ENCODE data around the gene OR2C1.

The OR2C1 gene

DNA sequence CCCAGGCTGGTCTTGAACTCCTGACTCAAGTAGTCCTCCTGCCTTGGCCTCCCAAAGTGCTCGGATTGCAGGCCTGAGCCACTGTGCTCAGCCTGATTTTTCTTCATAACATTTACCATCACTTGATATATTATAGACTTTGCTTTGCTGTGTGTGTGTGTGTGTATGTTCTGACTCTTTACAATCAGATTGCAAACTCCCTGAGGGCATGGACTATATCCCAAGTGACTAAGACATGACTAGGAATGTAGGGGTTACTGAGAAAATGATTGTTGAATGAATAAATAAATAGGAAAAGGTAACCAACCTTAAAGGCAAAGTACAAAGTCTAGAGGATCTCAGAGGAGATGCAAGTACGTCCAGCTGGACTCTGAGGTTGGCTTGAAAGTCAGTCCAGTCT, 9.6 kb upstream of the OR2C1 start:
- Histone ChIP-seq H3K4me1 (ENCODE audit: control insufficient read depth, insufficient read depth, low read length) (no peaks in the 10 kb centered on the region), H3K27ac (ENCODE audit: extremely low read depth, low read depth, low read length) (no peak overlapping the region), H3K9me3 (ENCODE audit: control insufficient read depth, insufficient read depth, low read depth, low read length) (no peaks in the 10 kb centered on the region), H3K36me3 (ENCODE audit: control insufficient read depth in 2 of 2, insufficient read depth in 1 of 2, low read length in 2 of 2) (no peaks in the 10 kb centered on the region), H3K4me3 (ENCODE audit: low read depth, low read length) (no peak overlapping the region)
- POLR2A ChIA-PET = no interaction called here
- no peak for TF ChIP-seq IKZF3 (tag by site-specific recombination; IDR thresholded peaks at IDR 0.05)
- TF ChIP-seq GLI2 (tag by site-specific recombination; IDR thresholded peaks at IDR 0.05; ENCODE audit: borderline replicate concordance, low read depth) = no peak
- CTCF ChIA-PET = interaction anchor here (0.6 kb wide), 1 partner anchor 154 kb away, joined by 5 read pairs; no protein-coding TSS in a partner anchor

DNA sequence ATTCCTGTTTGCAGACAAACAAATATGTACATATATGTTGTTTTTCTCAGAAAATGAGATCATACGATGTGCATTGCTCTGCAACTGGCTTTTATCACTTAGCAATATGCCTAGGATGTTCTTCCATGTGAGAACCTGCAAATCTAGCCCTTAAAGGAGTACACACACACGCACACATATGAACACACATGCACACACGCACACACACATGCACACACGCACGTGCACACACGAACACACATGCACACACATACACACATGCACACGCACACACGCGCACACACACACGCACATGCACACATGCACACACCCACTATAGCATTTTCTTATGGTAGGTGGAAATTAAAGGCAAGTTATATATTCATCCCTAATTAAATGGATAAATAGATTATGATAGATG, 8.1 kb upstream of the OR2C1 start:
- ChIA-PET POLR2A (no interaction called here), CTCF (no interaction called here)
- no peak for TF ChIP-seq ZNF140 (tag by site-specific recombination; IDR thresholded peaks at IDR 0.05)
- TF ChIP-seq, protein P1, sequence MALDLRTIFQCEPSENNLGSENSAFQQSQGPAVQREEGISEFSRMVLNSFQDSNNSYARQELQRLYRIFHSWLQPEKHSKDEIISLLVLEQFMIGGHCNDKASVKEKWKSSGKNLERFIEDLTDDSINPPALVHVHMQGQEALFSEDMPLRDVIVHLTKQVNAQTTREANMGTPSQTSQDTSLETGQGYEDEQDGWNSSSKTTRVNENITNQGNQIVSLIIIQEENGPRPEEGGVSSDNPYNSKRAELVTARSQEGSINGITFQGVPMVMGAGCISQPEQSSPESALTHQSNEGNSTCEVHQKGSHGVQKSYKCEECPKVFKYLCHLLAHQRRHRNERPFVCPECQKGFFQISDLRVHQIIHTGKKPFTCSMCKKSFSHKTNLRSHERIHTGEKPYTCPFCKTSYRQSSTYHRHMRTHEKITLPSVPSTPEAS (tag by site-specific recombination; IDR thresholded peaks at IDR 0.05) = peak; percentile 83
- no peak for TF ChIP-seq GLIS2 (tag by site-specific recombination; IDR thresholded peaks at IDR 0.05)
- no peak for TF ChIP-seq ZNF2 (tag by site-specific recombination; IDR thresholded peaks at IDR 0.05)
- TF ChIP-seq ZNF174 (tag by site-specific recombination; IDR thresholded peaks at IDR 0.05) = no peak
- no peak overlapping the region for H3K4me3 ChIP-seq (ENCODE audit: low read depth, low read length)
- H3K36me3 ChIP-seq (ENCODE audit: control insufficient read depth in 2 of 2, insufficient read depth in 1 of 2, low read length in 2 of 2) = no peaks in the 10 kb centered on the region
- no peaks in the 10 kb centered on the region for H3K9me3 ChIP-seq (ENCODE audit: control insufficient read depth, insufficient read depth, low read depth, low read length)
- no peaks in the 10 kb centered on the region for H3K4me1 ChIP-seq (ENCODE audit: control insufficient read depth, insufficient read depth, low read length)
- H3K27ac ChIP-seq (ENCODE audit: extremely low read depth, low read depth, low read length) = no peak overlapping the region

DNA sequence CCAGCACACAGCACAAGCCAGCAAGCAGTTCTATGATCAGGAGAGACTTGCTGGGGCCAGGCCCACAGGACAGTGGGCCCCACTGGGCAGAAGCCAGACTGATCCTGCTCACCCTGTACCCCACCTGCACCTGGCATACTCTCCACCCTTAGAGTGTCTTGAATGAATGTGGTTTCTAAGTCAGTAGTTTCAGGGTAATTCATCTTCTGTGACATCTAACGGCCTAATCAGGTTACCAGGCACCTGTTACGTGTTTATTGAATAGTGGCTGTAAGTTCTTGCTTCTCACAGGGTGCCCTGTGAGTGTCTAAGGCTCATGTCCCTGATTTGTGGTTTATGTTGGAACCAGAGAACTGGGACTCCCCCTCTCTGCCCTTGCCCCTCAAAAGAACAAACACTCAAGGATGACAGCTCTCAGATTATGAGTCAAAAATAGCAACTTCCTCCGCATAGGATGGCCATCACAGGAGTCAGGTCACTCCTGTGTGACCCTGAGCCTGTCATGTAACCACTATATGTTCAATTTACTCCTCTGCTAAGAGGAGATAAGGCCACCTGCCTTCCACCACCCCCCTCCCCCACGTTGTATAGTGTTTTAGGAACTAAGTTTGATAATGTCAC, 7.0 kb upstream of the OR2C1 start:
- no peak overlapping the region for H3K4me3 ChIP-seq (ENCODE audit: low read depth, low read length)

More for the DNA sequence above, 7.0 kb upstream of the OR2C1 start:
- CTCF ChIA-PET = no interaction called here
- Histone ChIP-seq H3K36me3 (ENCODE audit: control insufficient read depth in 2 of 2, insufficient read depth in 1 of 2, low read length in 2 of 2) (no peaks in the 10 kb centered on the region), H3K27ac (ENCODE audit: extremely low read depth, low read depth, low read length) (no peak overlapping the region), H3K9me3 (ENCODE audit: control insufficient read depth, insufficient read depth, low read depth, low read length) (no peaks in the 10 kb centered on the region), H3K4me1 (ENCODE audit: control insufficient read depth, insufficient read depth, low read length) (no peaks in the 10 kb centered on the region)
- TF ChIP-seq OSR2 (tag by site-specific recombination; IDR thresholded peaks at IDR 0.05) = no peak
- TF ChIP-seq, protein P2, sequence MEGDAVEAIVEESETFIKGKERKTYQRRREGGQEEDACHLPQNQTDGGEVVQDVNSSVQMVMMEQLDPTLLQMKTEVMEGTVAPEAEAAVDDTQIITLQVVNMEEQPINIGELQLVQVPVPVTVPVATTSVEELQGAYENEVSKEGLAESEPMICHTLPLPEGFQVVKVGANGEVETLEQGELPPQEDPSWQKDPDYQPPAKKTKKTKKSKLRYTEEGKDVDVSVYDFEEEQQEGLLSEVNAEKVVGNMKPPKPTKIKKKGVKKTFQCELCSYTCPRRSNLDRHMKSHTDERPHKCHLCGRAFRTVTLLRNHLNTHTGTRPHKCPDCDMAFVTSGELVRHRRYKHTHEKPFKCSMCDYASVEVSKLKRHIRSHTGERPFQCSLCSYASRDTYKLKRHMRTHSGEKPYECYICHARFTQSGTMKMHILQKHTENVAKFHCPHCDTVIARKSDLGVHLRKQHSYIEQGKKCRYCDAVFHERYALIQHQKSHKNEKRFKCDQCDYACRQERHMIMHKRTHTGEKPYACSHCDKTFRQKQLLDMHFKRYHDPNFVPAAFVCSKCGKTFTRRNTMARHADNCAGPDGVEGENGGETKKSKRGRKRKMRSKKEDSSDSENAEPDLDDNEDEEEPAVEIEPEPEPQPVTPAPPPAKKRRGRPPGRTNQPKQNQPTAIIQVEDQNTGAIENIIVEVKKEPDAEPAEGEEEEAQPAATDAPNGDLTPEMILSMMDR (tag by site-specific recombination; IDR thresholded peaks at IDR 0.05) = no peak
- TF ChIP-seq, protein P3, sequence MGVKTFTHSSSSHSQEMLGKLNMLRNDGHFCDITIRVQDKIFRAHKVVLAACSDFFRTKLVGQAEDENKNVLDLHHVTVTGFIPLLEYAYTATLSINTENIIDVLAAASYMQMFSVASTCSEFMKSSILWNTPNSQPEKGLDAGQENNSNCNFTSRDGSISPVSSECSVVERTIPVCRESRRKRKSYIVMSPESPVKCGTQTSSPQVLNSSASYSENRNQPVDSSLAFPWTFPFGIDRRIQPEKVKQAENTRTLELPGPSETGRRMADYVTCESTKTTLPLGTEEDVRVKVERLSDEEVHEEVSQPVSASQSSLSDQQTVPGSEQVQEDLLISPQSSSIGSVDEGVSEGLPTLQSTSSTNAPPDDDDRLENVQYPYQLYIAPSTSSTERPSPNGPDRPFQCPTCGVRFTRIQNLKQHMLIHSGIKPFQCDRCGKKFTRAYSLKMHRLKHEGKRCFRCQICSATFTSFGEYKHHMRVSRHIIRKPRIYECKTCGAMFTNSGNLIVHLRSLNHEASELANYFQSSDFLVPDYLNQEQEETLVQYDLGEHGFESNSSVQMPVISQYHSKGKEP (tag by site-specific recombination; IDR thresholded peaks at IDR 0.05) = no peak
- peak; percentile 84 for TF ChIP-seq SCRT2 (tag by site-specific recombination; IDR thresholded peaks at IDR 0.05)
- peak; percentile 68; the same call in 1 of the 2 replicates for TF ChIP-seq ZFP69B (tag by site-specific recombination; IDR thresholded peaks at IDR 0.05)
- TF ChIP-seq, protein P4, sequence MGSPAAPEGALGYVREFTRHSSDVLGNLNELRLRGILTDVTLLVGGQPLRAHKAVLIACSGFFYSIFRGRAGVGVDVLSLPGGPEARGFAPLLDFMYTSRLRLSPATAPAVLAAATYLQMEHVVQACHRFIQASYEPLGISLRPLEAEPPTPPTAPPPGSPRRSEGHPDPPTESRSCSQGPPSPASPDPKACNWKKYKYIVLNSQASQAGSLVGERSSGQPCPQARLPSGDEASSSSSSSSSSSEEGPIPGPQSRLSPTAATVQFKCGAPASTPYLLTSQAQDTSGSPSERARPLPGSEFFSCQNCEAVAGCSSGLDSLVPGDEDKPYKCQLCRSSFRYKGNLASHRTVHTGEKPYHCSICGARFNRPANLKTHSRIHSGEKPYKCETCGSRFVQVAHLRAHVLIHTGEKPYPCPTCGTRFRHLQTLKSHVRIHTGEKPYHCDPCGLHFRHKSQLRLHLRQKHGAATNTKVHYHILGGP (tag by site-specific recombination; IDR thresholded peaks at IDR 0.05) = no peak
- no peak for TF ChIP-seq ZNF791 (tag by site-specific recombination; IDR thresholded peaks at IDR 0.05)
- no peak for TF ChIP-seq ZNF324 (tag by site-specific recombination; IDR thresholded peaks at IDR 0.05)
- no peak for TF ChIP-seq ZNF366 (tag by site-specific recombination; conservative IDR thresholded peaks at IDR 0.05)
- TF ChIP-seq, protein P5, sequence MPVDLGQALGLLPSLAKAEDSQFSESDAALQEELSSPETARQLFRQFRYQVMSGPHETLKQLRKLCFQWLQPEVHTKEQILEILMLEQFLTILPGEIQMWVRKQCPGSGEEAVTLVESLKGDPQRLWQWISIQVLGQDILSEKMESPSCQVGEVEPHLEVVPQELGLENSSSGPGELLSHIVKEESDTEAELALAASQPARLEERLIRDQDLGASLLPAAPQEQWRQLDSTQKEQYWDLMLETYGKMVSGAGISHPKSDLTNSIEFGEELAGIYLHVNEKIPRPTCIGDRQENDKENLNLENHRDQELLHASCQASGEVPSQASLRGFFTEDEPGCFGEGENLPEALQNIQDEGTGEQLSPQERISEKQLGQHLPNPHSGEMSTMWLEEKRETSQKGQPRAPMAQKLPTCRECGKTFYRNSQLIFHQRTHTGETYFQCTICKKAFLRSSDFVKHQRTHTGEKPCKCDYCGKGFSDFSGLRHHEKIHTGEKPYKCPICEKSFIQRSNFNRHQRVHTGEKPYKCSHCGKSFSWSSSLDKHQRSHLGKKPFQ (tag by site-specific recombination; IDR thresholded peaks at IDR 0.05) = no peak
- TF ChIP-seq HOXD13 (CRISPR knock-in tag; IDR thresholded peaks at IDR 0.05; ENCODE audit: borderline replicate concordance) = no peak
- TF ChIP-seq YY2 (tag by site-specific recombination; IDR thresholded peaks at IDR 0.05) = no peak
- TF ChIP-seq ZNF211 (tag by site-specific recombination; IDR thresholded peaks at IDR 0.05; ENCODE audit: low read depth) = no peak
- no peak for TF ChIP-seq ZNF155 (tag by site-specific recombination; IDR thresholded peaks at IDR 0.05)
- no peak for TF ChIP-seq ZNF621 (tag by site-specific recombination; IDR thresholded peaks at IDR 0.05)
- TF ChIP-seq, protein P6, sequence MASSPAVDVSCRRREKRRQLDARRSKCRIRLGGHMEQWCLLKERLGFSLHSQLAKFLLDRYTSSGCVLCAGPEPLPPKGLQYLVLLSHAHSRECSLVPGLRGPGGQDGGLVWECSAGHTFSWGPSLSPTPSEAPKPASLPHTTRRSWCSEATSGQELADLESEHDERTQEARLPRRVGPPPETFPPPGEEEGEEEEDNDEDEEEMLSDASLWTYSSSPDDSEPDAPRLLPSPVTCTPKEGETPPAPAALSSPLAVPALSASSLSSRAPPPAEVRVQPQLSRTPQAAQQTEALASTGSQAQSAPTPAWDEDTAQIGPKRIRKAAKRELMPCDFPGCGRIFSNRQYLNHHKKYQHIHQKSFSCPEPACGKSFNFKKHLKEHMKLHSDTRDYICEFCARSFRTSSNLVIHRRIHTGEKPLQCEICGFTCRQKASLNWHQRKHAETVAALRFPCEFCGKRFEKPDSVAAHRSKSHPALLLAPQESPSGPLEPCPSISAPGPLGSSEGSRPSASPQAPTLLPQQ (tag by site-specific recombination; IDR thresholded peaks at IDR 0.05) = peak; percentile 88
- no peak for TF ChIP-seq ZNF174 (tag by site-specific recombination; IDR thresholded peaks at IDR 0.05)
- POLR2A ChIA-PET = no interaction called here

Data from HEK293 (cell line).